NCI-H1092 treated with DMSO at 0.1 percent for 48 hours (cell line): ENCODE results near the gene CNDP1.
"Not testable (repeated sequence)": the region's sequence is repeated elsewhere in the genome, so short reads cannot be mapped to it uniquely, and the experiment has no call there.

Experiments
- DNase-seq: peaks from one replicate; lab custom pipeline; 2025; lab: John Stamatoyannopoulos, UW

The CNDP1 gene

GRCh38 chr18:74520096-74520833 is 14.0 kb upstream of the CNDP1 start:
- DNase-seq, result no peak

GRCh38 chr18:74521068-74521725 is 13.1 kb upstream of the CNDP1 start:
- no peak for DNase-seq

- DNase-seq, result peak; percentile 17
These were observed 11.4 kb upstream of the CNDP1 start for GRCh38 chr18:74522635-74523548.

GRCh38 chr18:74524097-74524496 is 10.2 kb upstream of the CNDP1 start:
- peak; percentile 34 for DNase-seq

GRCh38 chr18:74524915-74525314 is 9.4 kb upstream of the CNDP1 start:
- DNase-seq, result not testable (repeated sequence)

DNA sequence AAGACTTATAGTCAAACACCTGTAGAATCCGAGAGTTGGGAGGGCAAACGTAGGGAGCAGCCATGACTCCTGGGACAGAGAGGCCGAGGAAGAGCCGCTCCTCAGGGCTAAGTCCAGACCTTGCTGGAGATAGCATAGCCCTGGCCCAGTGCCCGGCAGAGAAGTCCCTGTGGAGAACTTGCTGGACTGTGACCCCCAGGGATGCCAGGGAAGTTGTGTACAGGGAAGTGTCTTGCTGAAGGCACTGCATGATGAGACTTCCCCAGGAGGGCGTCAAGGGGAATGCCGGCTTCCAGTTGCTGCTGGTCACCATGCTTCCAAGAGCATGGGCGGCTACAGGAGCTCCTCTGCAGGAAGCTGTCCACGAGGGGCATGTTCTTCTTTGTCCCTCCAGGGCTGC is 8.6 kb upstream of the CNDP1 start:
- no peak for DNase-seq

GRCh38 chr18:74526488-74526887 is 7.8 kb upstream of the CNDP1 start:
- no peak for DNase-seq

DNA sequence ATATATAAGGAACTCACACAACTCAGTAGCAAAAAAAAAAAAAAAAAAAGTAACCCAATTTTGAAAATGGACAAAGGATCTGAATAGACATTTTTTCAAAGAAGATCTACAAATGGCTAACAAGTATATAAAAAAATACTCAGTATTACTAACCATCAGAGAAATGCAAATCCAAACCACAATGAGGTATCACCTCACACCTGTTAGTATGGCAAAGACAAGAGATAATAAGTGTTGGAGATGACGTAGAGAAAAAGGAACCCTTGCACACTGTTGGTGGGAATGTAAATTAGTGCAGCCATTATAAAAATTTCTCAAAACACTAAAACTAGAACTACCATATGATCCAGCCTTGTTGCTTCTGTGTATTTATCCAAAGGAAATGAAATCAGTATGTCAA is 5.8 kb upstream of the CNDP1 start:
- no peak for DNase-seq

GRCh38 chr18:74528913-74529312 is 5.4 kb upstream of the CNDP1 start:
- DNase-seq, result no peak

GRCh38 chr18:74529378-74529777 is 4.9 kb upstream of the CNDP1 start:
- no peak for DNase-seq

DNA sequence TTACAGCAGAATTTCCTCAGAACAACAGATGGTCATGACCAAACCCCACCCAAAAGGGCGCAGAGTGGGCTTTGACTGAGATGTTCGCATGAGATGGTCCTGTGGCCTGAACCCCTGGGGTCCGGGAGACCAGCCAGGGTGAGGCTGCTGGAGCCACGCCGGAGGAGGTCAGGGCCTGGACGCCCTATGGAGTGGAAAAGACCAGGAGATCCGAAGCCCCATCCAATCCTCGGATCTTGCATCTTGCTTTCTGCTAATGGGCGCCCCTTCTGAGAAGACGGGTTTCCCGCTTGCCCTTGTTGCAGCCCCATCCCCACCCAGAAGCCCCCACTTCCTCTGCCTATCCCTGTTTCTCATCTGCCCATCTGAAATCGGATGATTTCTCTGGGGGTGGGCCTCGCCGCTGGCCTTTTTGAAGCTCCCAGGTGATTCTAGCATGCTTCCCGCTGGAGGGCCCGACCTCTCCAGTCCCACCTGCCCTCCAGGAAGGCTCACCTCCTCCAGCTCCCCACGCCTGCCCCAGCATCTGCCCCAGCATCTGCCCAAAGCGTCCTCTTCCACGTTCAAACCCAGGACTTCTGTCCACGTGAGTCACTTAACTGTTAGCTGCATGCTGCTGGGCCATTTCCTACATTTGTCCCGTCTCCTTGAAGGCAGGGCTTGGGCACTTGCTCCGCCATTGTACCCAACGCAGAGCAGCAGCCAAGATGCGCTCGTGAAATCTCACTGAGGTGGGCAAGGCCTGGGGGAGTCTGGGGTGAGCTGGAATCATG is 4.3 kb upstream of the CNDP1 start:
- no peak for DNase-seq

DNA sequence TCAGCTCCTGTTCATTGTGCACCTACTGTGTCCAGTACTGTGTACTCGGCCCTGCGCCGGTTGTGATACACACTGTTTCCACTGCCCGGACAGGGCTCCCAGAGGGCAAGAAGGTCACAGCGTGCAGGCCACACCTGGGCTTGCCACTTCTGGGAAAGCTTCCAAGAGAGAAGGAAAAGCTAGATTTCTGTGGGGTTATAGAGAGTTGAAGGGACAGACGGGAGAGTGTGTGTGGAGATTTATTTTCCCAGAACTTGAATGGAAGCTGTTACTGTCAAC is 3.8 kb upstream of the CNDP1 start:
- no peak for DNase-seq

GRCh38 chr18:74531043-74531442 is 3.3 kb upstream of the CNDP1 start:
- no peak for DNase-seq

- no peak for DNase-seq
These were observed 1.7 kb upstream of the CNDP1 start for GRCh38 chr18:74532511-74533025.

DNA sequence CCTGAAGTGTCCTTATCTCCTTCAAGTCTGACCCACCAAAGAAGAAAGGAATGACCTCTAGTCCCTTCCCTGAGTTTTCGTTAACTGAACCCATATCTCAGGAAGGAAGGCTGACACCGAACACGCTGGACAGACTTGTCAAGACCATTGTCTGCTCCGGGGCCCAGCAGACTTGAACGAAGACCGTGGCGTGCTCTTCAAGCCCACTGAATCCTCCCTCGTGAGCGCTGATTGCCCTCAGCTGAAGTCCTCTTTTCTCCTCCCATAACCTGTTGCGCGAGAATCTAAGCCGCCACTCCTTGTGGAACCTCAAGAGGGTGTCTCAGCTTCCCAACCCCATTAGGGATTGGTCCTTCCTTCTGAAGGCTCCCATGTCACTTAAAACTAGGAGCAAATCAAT is 634 bp upstream of the CNDP1 start:
- DNase-seq, result no peak

DNA sequence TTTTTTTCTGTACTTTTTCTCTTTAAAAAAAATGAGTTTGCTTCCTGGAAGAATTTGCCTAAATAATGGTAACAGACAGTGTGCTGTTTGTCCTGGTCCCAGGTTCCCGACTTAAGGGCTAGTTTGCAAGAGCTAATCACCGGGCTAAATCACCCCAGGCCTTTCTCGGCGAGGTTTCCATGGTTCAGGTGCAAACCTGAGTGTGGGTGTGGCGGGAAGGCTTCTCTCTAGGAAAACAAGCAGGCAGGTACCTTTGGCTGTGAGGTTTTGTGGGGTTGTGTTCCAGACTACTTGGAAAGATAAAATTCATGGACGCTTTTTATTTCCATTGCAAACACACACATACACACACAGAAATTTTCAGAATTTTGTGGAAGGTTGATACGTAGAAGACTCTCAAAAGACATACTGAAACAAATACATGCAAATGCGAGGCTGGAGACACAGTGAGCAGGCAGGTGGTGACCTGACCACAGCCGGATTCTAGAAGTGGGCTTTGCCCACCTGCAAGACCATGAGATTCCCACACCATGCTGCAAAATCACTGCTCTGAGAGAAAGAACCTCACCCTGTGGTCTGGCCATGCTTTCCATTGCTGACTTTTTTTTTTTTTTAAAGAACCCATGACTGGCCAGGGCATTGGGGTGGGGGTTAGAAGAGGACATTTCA is 815 bp downstream of the CNDP1 start:
- no peak for DNase-seq

GRCh38 chr18:74539289-74539688 is 5.0 kb downstream of the CNDP1 start:
- DNase-seq, result no peak

- no peak for DNase-seq
These were observed 6.5 kb downstream of the CNDP1 start for GRCh38 chr18:74540652-74541421.

DNA sequence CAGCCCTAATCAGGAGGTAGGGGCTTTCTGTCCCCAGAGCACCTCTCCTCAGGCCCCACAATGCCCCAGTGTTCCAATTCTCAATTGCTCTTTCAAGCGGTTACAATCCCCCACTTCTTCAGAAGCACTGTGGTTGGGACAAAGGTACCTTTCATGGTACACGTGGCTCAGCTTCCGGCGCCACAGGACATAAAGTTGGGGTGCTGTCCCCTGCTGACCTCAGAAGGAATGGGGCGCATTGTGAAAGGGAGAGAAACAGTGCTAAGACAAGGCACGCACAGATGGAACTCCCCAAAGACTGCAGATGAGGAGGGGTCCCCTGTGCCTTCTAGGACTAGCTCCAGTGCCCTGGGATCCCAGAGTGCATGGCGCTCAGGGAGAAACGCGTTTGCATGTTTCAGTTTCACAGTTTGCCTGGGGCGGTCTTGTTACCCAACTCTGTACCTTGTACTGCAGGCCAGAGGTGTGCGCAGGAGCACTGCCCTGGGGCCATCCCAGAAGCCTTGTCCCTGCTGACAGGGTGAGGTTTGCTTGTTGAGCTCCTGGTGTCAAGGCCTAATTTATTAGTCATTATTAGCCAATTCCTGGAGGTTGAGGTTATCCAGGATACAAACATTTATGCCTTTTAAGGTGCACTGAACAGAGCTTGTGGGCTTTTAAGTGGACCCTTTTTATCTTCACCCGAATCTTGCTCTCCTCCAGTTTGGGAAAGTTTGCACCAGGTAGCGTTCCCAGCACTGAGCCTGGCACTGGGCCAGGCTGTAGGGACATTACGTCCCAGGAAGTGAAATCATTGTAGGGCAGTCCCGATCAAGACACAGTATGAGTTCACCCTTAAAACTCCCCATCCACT is 7.6 kb downstream of the CNDP1 start:
- DNase-seq, result no peak

DNA sequence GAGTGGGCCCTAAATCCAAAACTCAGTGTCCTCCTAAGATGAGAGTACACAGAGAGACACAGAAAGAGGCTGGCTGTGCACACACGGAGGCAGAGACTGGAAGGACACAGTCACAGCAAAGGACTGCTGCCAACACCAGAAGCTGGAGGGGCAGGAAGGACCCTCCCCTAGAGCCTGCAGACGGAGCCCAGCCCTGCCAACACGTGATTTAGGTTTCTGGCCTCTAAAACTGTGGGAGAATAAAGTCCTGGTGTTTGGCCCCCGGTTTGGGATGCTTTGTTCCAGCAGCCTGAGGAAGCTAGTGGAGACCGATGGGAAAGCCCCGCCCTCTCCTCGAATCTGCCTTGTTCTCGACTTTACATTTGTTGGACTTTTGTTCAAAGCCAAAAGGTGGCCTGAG is 10.6 kb downstream of the CNDP1 start:
- no peak for DNase-seq
